ENCODE data around the gene VWA8.

VWA8 gene

GRCh38 chr13:41774605-41775218 lies 186.2 kb downstream of the VWA8 start:
- Histone ChIP-seq H3K4me1 (ENCODE audit: control insufficient read depth, insufficient read depth, low read length) (no peaks in the 10 kb centered on the region), H3K27ac (ENCODE audit: low read depth, low read length) (no peak overlapping the region), H3K36me3 (ENCODE audit: control insufficient read depth, insufficient read depth, low read length) (no peaks in the 10 kb centered on the region), H3K9ac (ENCODE audit: low read depth, low read length) (no peak overlapping the region), H3K27me3 (ENCODE audit: control insufficient read depth, insufficient read depth, low read length) (no peaks in the 10 kb centered on the region), H3K4me3 (ENCODE audit: low read depth, low read length) (no peak overlapping the region), H3K9me3 (ENCODE audit: control insufficient read depth, insufficient read depth, low read length) (no peaks in the 10 kb centered on the region)

- H3K9ac ChIP-seq (ENCODE audit: low read depth, low read length) = no peak overlapping the region
- no peaks in the 10 kb centered on the region for H3K9me3 ChIP-seq (ENCODE audit: control insufficient read depth, insufficient read depth, low read length)
These were observed 193.1 kb downstream of the VWA8 start for GRCh38 chr13:41767801-41768200.

GRCh38 chr13:41766439-41766838 lies 194.5 kb downstream of the VWA8 start:
- Histone ChIP-seq H3K9ac (ENCODE audit: low read depth, low read length) (no peak overlapping the region), H3K4me3 (ENCODE audit: low read depth, low read length) (no peak overlapping the region), H3K9me3 (ENCODE audit: control insufficient read depth, insufficient read depth, low read length) (no peaks in the 10 kb centered on the region), H3K4me1 (ENCODE audit: control insufficient read depth, insufficient read depth, low read length) (peaks cover 2% of the 10 kb centered on the region; the same call in 1 of the 2 replicates), H3K27me3 (ENCODE audit: control insufficient read depth, insufficient read depth, low read length) (no peaks in the 10 kb centered on the region), H3K27ac (ENCODE audit: low read depth, low read length) (no peak overlapping the region), H3K36me3 (ENCODE audit: control insufficient read depth, insufficient read depth, low read length) (no peaks in the 10 kb centered on the region)

More at GRCh38 chr13:41767801-41768200, 193.1 kb downstream of the VWA8 start:
- Histone ChIP-seq H3K27me3 (ENCODE audit: control insufficient read depth, insufficient read depth, low read length) (no peaks in the 10 kb centered on the region), H3K27ac (ENCODE audit: low read depth, low read length) (no peak overlapping the region), H3K4me1 (ENCODE audit: control insufficient read depth, insufficient read depth, low read length) (no peaks in the 10 kb centered on the region), H3K4me3 (ENCODE audit: low read depth, low read length) (no peak overlapping the region), H3K36me3 (ENCODE audit: control insufficient read depth, insufficient read depth, low read length) (no peaks in the 10 kb centered on the region)

- H3K27me3 ChIP-seq (ENCODE audit: control insufficient read depth, insufficient read depth, low read length) = no peaks in the 10 kb centered on the region
- H3K36me3 ChIP-seq (ENCODE audit: control insufficient read depth, insufficient read depth, low read length) = no peaks in the 10 kb centered on the region
- no peak overlapping the region for H3K9ac ChIP-seq (ENCODE audit: low read depth, low read length)
- peaks cover 2% of the 10 kb centered on the region; the same call in 1 of the 2 replicates for H3K4me1 ChIP-seq (ENCODE audit: control insufficient read depth, insufficient read depth, low read length)
- no peak overlapping the region for H3K4me3 ChIP-seq (ENCODE audit: low read depth, low read length)
- H3K27ac ChIP-seq (ENCODE audit: low read depth, low read length) = no peak overlapping the region
- no peaks in the 10 kb centered on the region for H3K9me3 ChIP-seq (ENCODE audit: control insufficient read depth, insufficient read depth, low read length)
These were observed 195.1 kb downstream of the VWA8 start for GRCh38 chr13:41765813-41766212.

GRCh38 chr13:41765020-41765419 lies 195.9 kb downstream of the VWA8 start:
- H3K36me3 ChIP-seq (ENCODE audit: control insufficient read depth, insufficient read depth, low read length) = no peaks in the 10 kb centered on the region
- H3K27me3 ChIP-seq (ENCODE audit: control insufficient read depth, insufficient read depth, low read length) = no peaks in the 10 kb centered on the region
- no peaks in the 10 kb centered on the region for H3K9me3 ChIP-seq (ENCODE audit: control insufficient read depth, insufficient read depth, low read length)
- H3K4me1 ChIP-seq (ENCODE audit: control insufficient read depth, insufficient read depth, low read length) = peaks cover 2% of the 10 kb centered on the region; the same call in 1 of the 2 replicates
- no peak overlapping the region for H3K9ac ChIP-seq (ENCODE audit: low read depth, low read length)
- no peak overlapping the region for H3K4me3 ChIP-seq (ENCODE audit: low read depth, low read length)
- no peak overlapping the region for H3K27ac ChIP-seq (ENCODE audit: low read depth, low read length)

- no peaks in the 10 kb centered on the region for H3K27me3 ChIP-seq (ENCODE audit: control insufficient read depth, insufficient read depth, low read length)
- no peaks in the 10 kb centered on the region for H3K36me3 ChIP-seq (ENCODE audit: control insufficient read depth, insufficient read depth, low read length)
- H3K9ac ChIP-seq (ENCODE audit: low read depth, low read length) = no peak overlapping the region
- no peaks in the 10 kb centered on the region for H3K9me3 ChIP-seq (ENCODE audit: control insufficient read depth, insufficient read depth, low read length)
- no peak overlapping the region for H3K4me3 ChIP-seq (ENCODE audit: low read depth, low read length)
- H3K27ac ChIP-seq (ENCODE audit: low read depth, low read length) = no peak overlapping the region
- H3K4me1 ChIP-seq (ENCODE audit: control insufficient read depth, insufficient read depth, low read length) = peaks cover 2% of the 10 kb centered on the region; the same call in 1 of the 2 replicates
These were observed 196.4 kb downstream of the VWA8 start for GRCh38 chr13:41764558-41764957.

- H3K27me3 ChIP-seq (ENCODE audit: control insufficient read depth, insufficient read depth, low read length) = no peaks in the 10 kb centered on the region
- no peak overlapping the region for H3K4me3 ChIP-seq (ENCODE audit: low read depth, low read length)
- H3K27ac ChIP-seq (ENCODE audit: low read depth, low read length) = no peak overlapping the region
- no peaks in the 10 kb centered on the region for H3K9me3 ChIP-seq (ENCODE audit: control insufficient read depth, insufficient read depth, low read length)
- H3K36me3 ChIP-seq (ENCODE audit: control insufficient read depth, insufficient read depth, low read length) = no peaks in the 10 kb centered on the region
- H3K9ac ChIP-seq (ENCODE audit: low read depth, low read length) = no peak overlapping the region
- H3K4me1 ChIP-seq (ENCODE audit: control insufficient read depth, insufficient read depth, low read length) = peaks cover 2% of the 10 kb centered on the region; the same call in 1 of the 2 replicates
These were observed 197.1 kb downstream of the VWA8 start for GRCh38 chr13:41763782-41764181.

GRCh38 chr13:41762796-41763195 lies 198.1 kb downstream of the VWA8 start:
- Histone ChIP-seq H3K27ac (ENCODE audit: low read depth, low read length) (no peak overlapping the region), H3K36me3 (ENCODE audit: control insufficient read depth, insufficient read depth, low read length) (no peaks in the 10 kb centered on the region), H3K27me3 (ENCODE audit: control insufficient read depth, insufficient read depth, low read length) (no peaks in the 10 kb centered on the region), H3K9ac (ENCODE audit: low read depth, low read length) (no peak overlapping the region), H3K4me3 (ENCODE audit: low read depth, low read length) (no peak overlapping the region), H3K9me3 (ENCODE audit: control insufficient read depth, insufficient read depth, low read length) (no peaks in the 10 kb centered on the region), H3K4me1 (ENCODE audit: control insufficient read depth, insufficient read depth, low read length) (peaks cover 2% of the 10 kb centered on the region; the same call in 1 of the 2 replicates)

- no peak overlapping the region for H3K27ac ChIP-seq (ENCODE audit: low read depth, low read length)
- H3K9ac ChIP-seq (ENCODE audit: low read depth, low read length) = no peak overlapping the region
- no peak overlapping the region for H3K4me3 ChIP-seq (ENCODE audit: low read depth, low read length)
- H3K4me1 ChIP-seq (ENCODE audit: control insufficient read depth, insufficient read depth, low read length) = no peaks in the 10 kb centered on the region
- H3K27me3 ChIP-seq (ENCODE audit: control insufficient read depth, insufficient read depth, low read length) = no peaks in the 10 kb centered on the region
- H3K9me3 ChIP-seq (ENCODE audit: control insufficient read depth, insufficient read depth, low read length) = no peaks in the 10 kb centered on the region
- no peaks in the 10 kb centered on the region for H3K36me3 ChIP-seq (ENCODE audit: control insufficient read depth, insufficient read depth, low read length)
These were observed 204.6 kb downstream of the VWA8 start for GRCh38 chr13:41756198-41756880.

- no peak overlapping the region for H3K9ac ChIP-seq (ENCODE audit: low read depth, low read length)
- H3K4me1 ChIP-seq (ENCODE audit: control insufficient read depth, insufficient read depth, low read length) = no peaks in the 10 kb centered on the region
- H3K36me3 ChIP-seq (ENCODE audit: control insufficient read depth, insufficient read depth, low read length) = no peaks in the 10 kb centered on the region
- no peak overlapping the region for H3K27ac ChIP-seq (ENCODE audit: low read depth, low read length)
- no peak overlapping the region for H3K4me3 ChIP-seq (ENCODE audit: low read depth, low read length)
- no peaks in the 10 kb centered on the region for H3K9me3 ChIP-seq (ENCODE audit: control insufficient read depth, insufficient read depth, low read length)
- no peaks in the 10 kb centered on the region for H3K27me3 ChIP-seq (ENCODE audit: control insufficient read depth, insufficient read depth, low read length)
These were observed 209.0 kb downstream of the VWA8 start for GRCh38 chr13:41751734-41752445.

GRCh38 chr13:41751277-41751676 lies 209.6 kb downstream of the VWA8 start:
- H3K4me1 ChIP-seq (ENCODE audit: control insufficient read depth, insufficient read depth, low read length) = no peaks in the 10 kb centered on the region
- no peaks in the 10 kb centered on the region for H3K27me3 ChIP-seq (ENCODE audit: control insufficient read depth, insufficient read depth, low read length)
- no peaks in the 10 kb centered on the region for H3K36me3 ChIP-seq (ENCODE audit: control insufficient read depth, insufficient read depth, low read length)
- no peaks in the 10 kb centered on the region for H3K9me3 ChIP-seq (ENCODE audit: control insufficient read depth, insufficient read depth, low read length)
- H3K4me3 ChIP-seq (ENCODE audit: low read depth, low read length) = no peak overlapping the region
- H3K9ac ChIP-seq (ENCODE audit: low read depth, low read length) = no peak overlapping the region
- no peak overlapping the region for H3K27ac ChIP-seq (ENCODE audit: low read depth, low read length)

All from HUES48 (cell line).